ENCODE measurements around the gene COL4A6.

COL4A6 gene

GRCh38 chrX:108415146-108415545, 23.1 kb downstream of the COL4A6 start:
- TF ChIP-seq TAF1 (IDR thresholded peaks at IDR 0.05; ENCODE audit: low read depth) (no peak), TCF12 (IDR thresholded peaks at IDR 0.05; ENCODE audit: low read depth) (no peak), MAX (IDR thresholded peaks at IDR 0.05) (no peak), TEAD4 (IDR thresholded peaks at IDR 0.05) (no peak), ZBTB7A (IDR thresholded peaks at IDR 0.05; ENCODE audit: low read depth) (no peak), EGR1 (IDR thresholded peaks at IDR 0.05) (no peak), CREB1 (IDR thresholded peaks at IDR 0.05; ENCODE audit: low read depth) (no peak), FOXM1 (IDR thresholded peaks at IDR 0.05; ENCODE audit: borderline replicate concordance, low read depth) (no peak), YY1 (IDR thresholded peaks at IDR 0.05; ENCODE audit: low read depth) (no peak), CEBPB (IDR thresholded peaks at IDR 0.05) (no peak), EP300 (IDR thresholded peaks at IDR 0.05; ENCODE audit: borderline replicate concordance) (no peak), NFIC (IDR thresholded peaks at IDR 0.05) (no peak), RAD21 (IDR thresholded peaks at IDR 0.05; ENCODE audit: low read depth) (no peak)
- TF ChIP-seq, protein P1, sequence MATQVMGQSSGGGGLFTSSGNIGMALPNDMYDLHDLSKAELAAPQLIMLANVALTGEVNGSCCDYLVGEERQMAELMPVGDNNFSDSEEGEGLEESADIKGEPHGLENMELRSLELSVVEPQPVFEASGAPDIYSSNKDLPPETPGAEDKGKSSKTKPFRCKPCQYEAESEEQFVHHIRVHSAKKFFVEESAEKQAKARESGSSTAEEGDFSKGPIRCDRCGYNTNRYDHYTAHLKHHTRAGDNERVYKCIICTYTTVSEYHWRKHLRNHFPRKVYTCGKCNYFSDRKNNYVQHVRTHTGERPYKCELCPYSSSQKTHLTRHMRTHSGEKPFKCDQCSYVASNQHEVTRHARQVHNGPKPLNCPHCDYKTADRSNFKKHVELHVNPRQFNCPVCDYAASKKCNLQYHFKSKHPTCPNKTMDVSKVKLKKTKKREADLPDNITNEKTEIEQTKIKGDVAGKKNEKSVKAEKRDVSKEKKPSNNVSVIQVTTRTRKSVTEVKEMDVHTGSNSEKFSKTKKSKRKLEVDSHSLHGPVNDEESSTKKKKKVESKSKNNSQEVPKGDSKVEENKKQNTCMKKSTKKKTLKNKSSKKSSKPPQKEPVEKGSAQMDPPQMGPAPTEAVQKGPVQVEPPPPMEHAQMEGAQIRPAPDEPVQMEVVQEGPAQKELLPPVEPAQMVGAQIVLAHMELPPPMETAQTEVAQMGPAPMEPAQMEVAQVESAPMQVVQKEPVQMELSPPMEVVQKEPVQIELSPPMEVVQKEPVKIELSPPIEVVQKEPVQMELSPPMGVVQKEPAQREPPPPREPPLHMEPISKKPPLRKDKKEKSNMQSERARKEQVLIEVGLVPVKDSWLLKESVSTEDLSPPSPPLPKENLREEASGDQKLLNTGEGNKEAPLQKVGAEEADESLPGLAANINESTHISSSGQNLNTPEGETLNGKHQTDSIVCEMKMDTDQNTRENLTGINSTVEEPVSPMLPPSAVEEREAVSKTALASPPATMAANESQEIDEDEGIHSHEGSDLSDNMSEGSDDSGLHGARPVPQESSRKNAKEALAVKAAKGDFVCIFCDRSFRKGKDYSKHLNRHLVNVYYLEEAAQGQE (IDR thresholded peaks at IDR 0.05; ENCODE audit: low read depth), result no peak
- TF ChIP-seq, protein P2, sequence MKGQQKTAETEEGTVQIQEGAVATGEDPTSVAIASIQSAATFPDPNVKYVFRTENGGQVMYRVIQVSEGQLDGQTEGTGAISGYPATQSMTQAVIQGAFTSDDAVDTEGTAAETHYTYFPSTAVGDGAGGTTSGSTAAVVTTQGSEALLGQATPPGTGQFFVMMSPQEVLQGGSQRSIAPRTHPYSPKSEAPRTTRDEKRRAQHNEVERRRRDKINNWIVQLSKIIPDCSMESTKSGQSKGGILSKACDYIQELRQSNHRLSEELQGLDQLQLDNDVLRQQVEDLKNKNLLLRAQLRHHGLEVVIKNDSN (IDR thresholded peaks at IDR 0.05), result no peak

GRCh38 chrX:108412783-108413182, 25.4 kb downstream of the COL4A6 start:
- TF ChIP-seq ZBTB7A (IDR thresholded peaks at IDR 0.05; ENCODE audit: low read depth), result no peak
- TF ChIP-seq CREB1 (IDR thresholded peaks at IDR 0.05; ENCODE audit: low read depth), result no peak
- no peak for TF ChIP-seq NFIC (IDR thresholded peaks at IDR 0.05)

DNA sequence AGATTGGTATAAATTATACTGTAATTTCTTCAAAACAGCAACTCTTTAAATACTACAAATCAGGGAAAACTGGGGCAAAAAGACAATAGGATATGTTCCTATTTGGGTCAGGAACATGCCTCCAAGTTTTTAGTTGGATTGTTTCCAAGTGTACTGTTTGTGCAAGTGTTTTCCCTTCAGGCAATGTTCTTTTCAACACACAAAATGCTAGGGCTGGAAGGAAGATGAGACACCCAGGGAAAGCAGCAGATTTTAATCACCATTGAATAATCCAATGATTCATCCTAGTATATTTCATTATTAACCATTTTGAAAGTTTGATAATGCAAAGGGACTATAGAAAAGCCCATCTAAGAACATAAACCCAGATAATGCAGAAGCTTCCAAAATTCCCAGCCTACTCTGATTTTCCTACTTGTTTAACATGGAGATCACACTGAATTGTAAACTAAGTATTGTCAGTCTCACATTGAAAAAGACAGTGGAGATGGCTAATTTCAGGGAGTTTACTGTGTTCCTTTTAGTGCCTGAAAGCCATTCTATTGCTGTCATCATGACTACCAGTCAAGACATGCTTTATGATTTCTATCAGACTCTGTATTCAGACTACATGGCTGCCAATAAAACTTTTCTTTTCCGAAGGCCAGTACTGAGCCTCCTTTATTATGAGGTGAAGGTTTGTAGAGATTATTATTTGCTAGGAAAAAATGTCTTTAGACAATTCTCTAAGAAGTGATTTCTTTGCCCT, 38.6 kb downstream of the COL4A6 start:
- TF ChIP-seq NFIC (IDR thresholded peaks at IDR 0.05) (no peak), TEAD4 (IDR thresholded peaks at IDR 0.05) (no peak), TCF12 (IDR thresholded peaks at IDR 0.05; ENCODE audit: low read depth) (no peak), TAF1 (IDR thresholded peaks at IDR 0.05; ENCODE audit: low read depth) (no peak), EGR1 (IDR thresholded peaks at IDR 0.05) (no peak), CREB1 (IDR thresholded peaks at IDR 0.05; ENCODE audit: low read depth) (no peak), MAX (IDR thresholded peaks at IDR 0.05) (no peak), ZBTB7A (IDR thresholded peaks at IDR 0.05; ENCODE audit: low read depth) (no peak), RAD21 (IDR thresholded peaks at IDR 0.05; ENCODE audit: low read depth) (no peak), EP300 (IDR thresholded peaks at IDR 0.05; ENCODE audit: borderline replicate concordance) (no peak), CEBPB (IDR thresholded peaks at IDR 0.05) (no peak), YY1 (IDR thresholded peaks at IDR 0.05; ENCODE audit: low read depth) (no peak), FOXM1 (IDR thresholded peaks at IDR 0.05; ENCODE audit: borderline replicate concordance, low read depth) (no peak)
- TF ChIP-seq, protein P2 (IDR thresholded peaks at IDR 0.05), result no peak
- TF ChIP-seq, protein P1 (IDR thresholded peaks at IDR 0.05; ENCODE audit: low read depth), result no peak

GRCh38 chrX:108397627-108398391, 40.4 kb downstream of the COL4A6 start:
- TF ChIP-seq NFIC (IDR thresholded peaks at IDR 0.05) (no peak), TEAD4 (IDR thresholded peaks at IDR 0.05) (no peak), YY1 (IDR thresholded peaks at IDR 0.05; ENCODE audit: low read depth) (no peak), EGR1 (IDR thresholded peaks at IDR 0.05) (no peak), RAD21 (IDR thresholded peaks at IDR 0.05; ENCODE audit: low read depth) (no peak), EP300 (IDR thresholded peaks at IDR 0.05; ENCODE audit: borderline replicate concordance) (no peak), TAF1 (IDR thresholded peaks at IDR 0.05; ENCODE audit: low read depth) (no peak), CREB1 (IDR thresholded peaks at IDR 0.05; ENCODE audit: low read depth) (no peak)
- TF ChIP-seq, protein P2 (IDR thresholded peaks at IDR 0.05), result no peak

DNA sequence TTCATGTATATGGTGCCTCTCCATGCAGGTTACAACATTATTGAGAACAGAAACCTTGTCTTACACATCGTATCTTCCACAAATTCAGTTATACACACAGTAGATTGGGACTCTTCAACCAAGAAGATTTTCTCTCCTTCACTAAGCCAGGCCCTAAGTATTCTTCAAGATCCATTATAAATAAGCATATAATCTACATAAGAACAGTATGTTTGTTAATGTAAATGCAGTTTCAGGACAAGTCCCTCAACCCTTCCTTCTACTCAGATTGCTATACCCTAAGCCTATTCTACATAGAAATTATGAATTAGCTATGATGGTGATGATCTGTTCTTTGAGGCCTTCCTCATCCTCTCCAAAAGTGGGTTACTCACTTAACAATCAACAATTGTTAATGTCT, 41.2 kb downstream of the COL4A6 start:
- no peak for TF ChIP-seq RAD21 (IDR thresholded peaks at IDR 0.05; ENCODE audit: low read depth)
- no peak for TF ChIP-seq CREB1 (IDR thresholded peaks at IDR 0.05; ENCODE audit: low read depth)
- no peak for TF ChIP-seq MAX (IDR thresholded peaks at IDR 0.05)
- no peak for TF ChIP-seq TEAD4 (IDR thresholded peaks at IDR 0.05)
- no peak for TF ChIP-seq ZBTB7A (IDR thresholded peaks at IDR 0.05; ENCODE audit: low read depth)
- TF ChIP-seq CEBPB (IDR thresholded peaks at IDR 0.05), result no peak
- TF ChIP-seq, protein P2 (IDR thresholded peaks at IDR 0.05), result no peak
- no peak for TF ChIP-seq TAF1 (IDR thresholded peaks at IDR 0.05; ENCODE audit: low read depth)
- TF ChIP-seq TCF12 (IDR thresholded peaks at IDR 0.05; ENCODE audit: low read depth), result no peak
- no peak for TF ChIP-seq NFIC (IDR thresholded peaks at IDR 0.05)
- no peak for TF ChIP-seq YY1 (IDR thresholded peaks at IDR 0.05; ENCODE audit: low read depth)
- no peak for TF ChIP-seq EGR1 (IDR thresholded peaks at IDR 0.05)

All from Ishikawa (cell line).